CD4-positive, alpha-beta T cell treated with Interleukin-2 at 100 ng/mL for 4 hours (primary cell): ENCODE data around the gene SETD9.

Experiments
- DNase-seq: peaks from one replicate; pipeline ENCODE4 v3.0.0-alpha.2; 2020; ENCODE audit warnings: low spot score

SETD9 gene

DNA sequence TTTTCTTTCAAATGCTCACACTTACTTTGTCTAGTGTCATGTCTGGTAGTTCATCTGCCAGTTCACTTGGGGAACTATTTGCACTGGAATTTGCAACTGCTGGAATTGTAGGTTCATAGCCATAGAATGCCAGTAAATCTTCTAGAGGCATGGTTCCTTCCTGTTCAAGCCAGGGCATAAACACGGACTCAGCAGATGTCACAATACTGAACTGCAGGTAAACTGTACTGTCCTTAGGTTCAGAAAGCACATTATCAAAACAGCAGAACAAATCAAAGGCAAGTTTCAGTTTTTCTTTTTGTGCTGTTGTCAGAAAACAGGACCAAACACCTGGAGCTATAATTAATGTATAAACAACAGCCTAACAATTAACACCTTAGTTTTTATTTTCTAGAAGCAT is 29.5 kb downstream of the SETD9 start:
- DNase-seq, result no peak

DNA sequence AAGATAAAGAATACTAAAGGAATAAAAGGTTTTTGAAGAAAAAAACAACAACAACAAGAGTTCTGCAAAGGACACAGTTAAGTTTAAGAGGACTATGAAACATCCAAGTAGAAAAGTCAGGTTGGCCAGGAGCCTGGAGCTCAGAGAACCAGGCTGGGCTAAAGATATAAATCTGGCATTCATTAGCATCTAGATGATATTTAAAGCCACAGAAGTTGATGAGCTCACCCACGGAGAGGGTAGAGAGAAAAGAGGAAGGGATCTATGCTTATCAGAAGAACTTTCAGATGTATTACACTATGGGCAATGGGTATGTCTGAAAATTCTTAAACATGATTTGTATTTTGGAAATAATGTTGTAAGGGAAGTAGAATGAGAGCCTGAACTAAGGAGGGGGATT is 32.6 kb downstream of the SETD9 start:
- DNase-seq, result no peak

DNA sequence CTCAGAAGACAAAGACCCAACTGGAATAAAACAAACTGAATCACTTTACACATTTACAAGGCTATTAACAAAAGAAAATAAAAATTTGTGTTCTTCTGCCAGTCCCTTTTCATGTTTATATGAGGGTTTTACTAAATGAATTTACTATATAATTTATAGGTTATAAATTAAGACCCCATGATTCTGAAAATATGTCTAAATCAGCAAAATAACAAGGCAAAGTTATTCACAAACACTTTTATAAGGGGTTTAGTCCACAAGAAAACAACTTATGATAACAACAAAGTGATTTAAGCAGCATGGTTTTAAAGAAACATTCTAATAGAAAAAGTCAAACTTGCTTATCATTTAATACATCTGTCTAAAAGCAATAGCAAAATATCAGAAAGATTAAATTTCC is 37.7 kb downstream of the SETD9 start:
- no peak for DNase-seq

DNA sequence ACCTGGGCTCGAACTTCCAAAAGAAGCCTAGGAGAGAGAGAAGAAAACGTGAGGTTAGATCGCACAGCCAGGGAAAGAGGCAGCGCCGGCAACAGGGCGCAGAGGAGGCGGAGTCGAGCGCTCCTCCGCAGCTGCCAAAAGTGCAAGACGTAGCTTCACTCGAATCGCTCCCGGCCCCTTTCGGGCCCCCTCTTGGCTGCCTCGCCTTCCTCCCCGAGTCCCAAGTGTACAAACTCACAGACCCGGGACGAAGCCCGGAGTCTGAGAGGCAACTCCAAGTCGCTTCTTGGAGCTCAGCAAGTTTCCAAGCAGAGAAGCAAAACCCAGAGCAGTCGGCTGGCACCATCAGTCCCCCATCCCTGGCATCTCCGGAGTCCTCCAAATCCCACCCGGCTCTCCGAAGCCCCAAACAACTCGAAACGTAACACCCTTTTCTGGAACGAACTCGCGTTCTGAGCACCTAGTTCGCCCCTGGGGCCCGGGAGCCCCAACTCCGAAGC is 41.3 kb downstream of the SETD9 start:
- peak; percentile 49 for DNase-seq

DNA sequence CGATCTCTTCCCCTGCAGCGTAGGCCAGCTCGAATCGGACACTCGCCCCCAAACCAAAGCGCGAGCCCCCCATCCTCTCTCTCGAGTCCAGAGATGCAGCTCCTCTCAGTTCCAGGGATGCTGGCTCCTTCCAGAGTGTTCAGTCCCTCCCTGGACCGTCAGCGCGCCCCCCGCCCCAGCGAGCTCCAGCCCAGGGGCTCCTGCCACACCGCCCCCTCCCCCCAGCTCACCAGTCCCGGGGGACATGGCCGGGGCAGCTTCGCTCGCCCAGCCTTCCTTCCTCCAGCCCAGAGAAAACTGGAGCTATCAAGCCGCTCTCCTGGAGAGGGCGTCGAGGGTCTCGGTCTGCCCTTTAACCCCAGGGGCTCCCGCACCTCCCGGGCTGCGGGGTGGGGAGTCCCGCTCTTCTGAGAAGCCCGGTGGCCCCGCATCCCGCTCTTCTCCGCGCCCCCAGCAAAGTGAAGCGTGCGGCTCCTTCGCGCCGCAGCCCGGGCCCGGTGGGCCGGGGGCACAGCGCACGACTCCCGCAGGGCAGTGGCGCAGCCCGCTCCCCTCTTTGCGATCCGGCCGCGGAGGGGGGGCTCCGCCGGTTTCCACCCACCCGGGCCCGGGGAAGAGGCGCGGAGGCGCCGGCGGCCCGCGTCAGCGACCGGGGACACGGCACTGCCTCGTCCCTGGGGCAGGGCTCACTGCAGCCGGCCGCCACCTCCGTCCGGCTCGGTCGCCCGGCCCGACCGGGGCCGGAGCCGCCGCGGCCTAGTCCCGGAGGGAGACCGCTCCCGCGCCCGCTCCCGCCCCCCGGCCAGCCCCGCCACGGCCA is 41.9 kb downstream of the SETD9 start:
- DNase-seq, result no peak

DNA sequence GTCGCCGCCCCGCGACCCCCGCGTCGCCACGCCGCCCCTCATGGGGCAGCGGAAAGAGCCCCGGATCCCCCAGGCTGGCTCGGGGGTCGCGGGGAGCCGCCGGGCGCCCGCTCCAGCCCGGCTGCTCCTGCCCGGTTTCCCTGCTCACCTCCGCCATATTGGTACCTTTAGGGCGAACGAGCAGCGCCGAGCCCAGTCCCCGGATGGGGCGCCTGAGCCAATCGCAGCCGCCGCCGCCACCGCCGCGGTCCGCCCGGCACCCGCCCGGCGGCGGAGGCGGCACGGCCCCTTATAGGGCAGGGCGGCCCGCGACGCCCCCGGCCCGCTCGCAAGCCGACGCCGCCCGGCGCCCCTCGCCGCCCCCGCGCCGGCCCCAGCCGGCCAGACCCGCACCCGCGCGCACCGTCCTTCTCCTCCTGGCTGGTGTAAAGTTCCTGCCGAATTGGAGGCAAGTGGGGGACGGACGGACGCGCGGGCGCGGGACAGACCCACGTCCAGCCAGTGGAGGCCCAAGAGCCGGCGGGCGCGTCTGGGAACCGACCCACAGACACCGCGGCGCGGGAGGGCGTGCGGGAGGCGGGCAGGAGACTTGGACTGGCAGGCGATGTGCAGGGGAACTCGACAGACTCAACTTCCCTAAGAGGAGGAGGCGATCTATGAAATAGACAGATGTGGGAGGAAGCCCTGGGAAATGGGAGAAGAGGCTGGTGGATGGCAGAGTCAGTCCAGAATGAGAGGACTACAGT is 42.7 kb downstream of the SETD9 start, which contains the start of gene MIER3:
Gene MIER3, minus strand, starts transcription at position 178 of the 746 bp plus-strand sequence. Its CDS starts 21 bp downstream, at position 157.
- peak; percentile 78 for DNase-seq

DNA sequence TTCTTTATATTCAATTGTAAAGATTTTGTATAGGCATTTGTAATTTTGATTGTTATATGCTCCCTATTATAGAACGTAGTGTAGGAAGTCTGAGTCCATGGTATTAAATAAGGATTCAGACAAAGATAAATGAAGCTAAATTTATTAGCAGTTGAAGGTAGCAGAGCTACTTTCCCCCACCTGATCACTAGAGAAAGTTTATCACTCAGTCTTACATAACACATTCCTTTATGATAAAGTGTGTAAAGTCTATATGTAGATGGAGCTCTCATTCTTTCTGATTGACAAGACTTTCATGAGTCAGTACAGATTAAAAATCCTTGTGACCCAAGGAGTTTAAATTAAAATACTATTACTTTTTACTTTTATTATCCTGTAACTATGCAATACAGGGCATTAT is 44.9 kb downstream of the SETD9 start:
- no peak for DNase-seq

DNA sequence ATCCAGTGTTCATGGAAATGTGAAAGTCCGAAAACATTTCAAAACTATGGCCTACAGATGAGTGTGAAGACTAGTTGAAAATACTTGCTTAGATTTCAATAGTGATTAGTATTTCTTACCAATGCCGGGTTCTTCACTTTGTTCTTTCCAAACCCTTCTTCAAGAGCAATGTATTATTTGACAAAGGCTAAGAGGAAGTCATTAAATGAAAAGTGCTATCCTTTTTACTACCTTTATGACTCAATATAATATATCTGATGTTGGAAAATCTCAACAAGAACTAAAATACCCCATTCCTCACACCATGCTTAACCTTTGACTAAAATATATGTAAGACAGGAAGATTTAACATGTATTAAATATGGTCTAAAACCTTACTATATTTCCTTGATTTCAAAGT is 49.2 kb downstream of the SETD9 start:
- DNase-seq, result no peak

DNA sequence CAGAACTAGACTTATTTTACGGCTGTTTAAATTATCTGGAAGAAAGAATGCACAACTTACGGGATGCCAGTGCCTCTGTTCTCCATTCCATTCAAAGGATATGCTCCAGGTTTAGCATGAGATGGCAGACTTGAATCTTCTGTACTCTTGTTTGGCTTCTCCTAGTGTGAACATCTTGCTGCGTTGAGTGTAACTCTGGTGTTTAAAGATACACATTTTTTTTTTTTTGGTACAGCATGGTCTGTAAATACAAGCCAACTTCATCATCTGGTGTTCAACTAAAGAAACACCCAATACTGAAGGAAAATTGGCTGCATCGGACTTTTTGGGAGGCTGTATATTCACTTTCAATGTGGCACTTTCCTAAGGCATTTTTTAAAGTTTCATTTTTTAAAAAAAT is 49.9 kb downstream of the SETD9 start:
- DNase-seq, result no peak

DNA sequence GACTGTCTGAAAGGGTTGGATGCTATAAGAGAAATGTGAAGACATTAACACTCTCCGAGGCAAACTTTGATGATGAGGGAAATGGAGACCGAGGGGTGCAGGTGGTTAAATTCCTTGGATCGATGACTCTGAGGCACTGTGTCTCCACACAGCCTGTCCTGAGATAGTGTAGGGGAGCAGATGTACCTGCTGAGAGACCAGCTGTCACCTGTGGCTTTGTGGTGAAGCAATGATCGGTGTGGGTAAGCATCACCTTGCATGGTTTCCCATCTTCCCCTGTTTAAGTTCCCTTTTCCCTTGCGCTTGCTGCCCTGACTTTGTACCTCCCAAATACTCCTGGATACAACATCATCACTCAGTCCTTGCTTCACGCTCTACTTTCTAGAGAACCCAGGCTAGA is 52.4 kb downstream of the SETD9 start:
- DNase-seq, result no peak

DNA sequence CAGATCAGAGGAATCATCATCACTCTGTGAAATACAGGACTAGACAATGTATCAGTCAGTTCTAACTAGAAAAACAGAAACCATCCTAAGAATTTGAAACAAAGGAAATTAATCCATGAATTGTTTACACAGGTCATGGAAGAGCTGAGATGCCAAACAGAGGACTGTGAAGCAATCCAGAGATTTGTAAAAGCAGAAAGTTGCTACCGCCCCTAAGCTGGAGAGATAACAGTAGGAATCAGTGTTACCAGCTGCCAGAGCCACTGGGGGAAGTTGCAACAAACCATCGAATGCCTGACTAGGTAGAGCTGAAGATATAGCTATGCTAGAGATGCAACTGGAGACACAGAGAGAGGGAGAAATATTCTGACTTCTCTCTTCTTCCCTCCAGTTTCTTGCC is 52.9 kb downstream of the SETD9 start:
- no peak for DNase-seq

DNA sequence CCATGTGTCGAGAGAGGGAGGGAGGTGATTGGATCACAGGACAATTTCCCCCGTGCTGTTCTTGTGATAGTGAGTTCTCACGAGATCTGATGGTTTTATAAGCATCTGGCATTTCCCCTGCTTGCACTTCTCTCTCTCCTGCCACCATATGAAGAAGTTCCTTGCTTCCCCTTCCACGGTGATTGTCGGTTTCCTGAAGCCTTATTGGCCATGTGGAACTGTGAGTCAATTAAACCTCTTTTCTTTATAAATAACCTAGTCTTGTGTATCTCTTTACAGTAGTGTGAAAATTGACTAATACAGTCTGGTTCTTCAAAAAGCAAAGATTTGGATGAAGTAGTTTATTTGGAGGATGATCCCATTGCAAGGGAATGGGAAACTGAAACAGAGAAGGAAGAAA is 53.9 kb downstream of the SETD9 start:
- DNase-seq, result no peak

DNA sequence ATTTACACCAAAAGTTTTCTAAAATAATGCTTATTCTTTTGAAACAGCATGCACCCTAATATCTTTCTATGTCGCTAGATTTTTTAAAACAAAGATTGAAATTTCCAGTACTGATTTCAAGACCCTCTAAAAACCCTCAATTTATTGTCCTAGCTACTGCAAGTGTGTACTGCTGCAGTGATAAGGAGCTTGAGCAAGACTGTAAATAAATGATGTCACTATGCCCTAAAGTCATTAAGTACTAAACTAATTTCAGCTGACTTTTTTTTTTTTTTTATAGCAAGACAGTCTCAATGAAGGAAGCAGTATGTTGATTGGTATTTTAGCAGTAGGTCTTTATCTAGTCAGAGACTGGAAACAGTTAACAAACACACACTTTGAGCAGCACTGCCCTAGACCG is 54.8 kb downstream of the SETD9 start:
- DNase-seq, result no peak
